ES-I3 (cell line): ENCODE results near the gene ABCA3.

Experiments
- H3K36me3 ChIP-seq: 2 replicates; pipeline ENCODE4 v1.6.1; 2013; ENCODE audit warnings: mild to moderate bottlenecking, low read length, control low read depth, moderate library complexity; ENCODE audit not compliant: insufficient read depth
- H3K4me1 ChIP-seq: 2 replicates; pipeline ENCODE4 v1.6.1; 2013; ENCODE audit warnings: mild to moderate bottlenecking, control low read depth, low read length; ENCODE audit not compliant: insufficient read depth
- H3K9ac ChIP-seq: 2 replicates; pipeline ENCODE4 v1.6.1; 2013; ENCODE audit warnings: low read depth, mild to moderate bottlenecking, low read length, moderate library complexity
- H3K9me3 ChIP-seq: 2 replicates; pipeline ENCODE4 v1.6.1; 2013; ENCODE audit warnings: mild to moderate bottlenecking, low read length, moderate library complexity; ENCODE audit not compliant: control insufficient read depth, insufficient read depth

The ABCA3 gene

GRCh38 chr16:2365397-2366294 lies 25.1 kb upstream of the ABCA3 start:
- Histone ChIP-seq H3K4me1 (no peaks in the 10 kb centered on the region), H3K9ac (no peak overlapping the region)

GRCh38 chr16:2364638-2365210 lies 24.2 kb upstream of the ABCA3 start:
- no peak overlapping the region for H3K9ac ChIP-seq
- no peaks in the 10 kb centered on the region for H3K36me3 ChIP-seq
- H3K9me3 ChIP-seq: no peaks in the 10 kb centered on the region
- H3K4me1 ChIP-seq: no peaks in the 10 kb centered on the region

More at GRCh38 chr16:2365397-2366294, 25.1 kb upstream of the ABCA3 start:
- Histone ChIP-seq H3K36me3 (no peaks in the 10 kb centered on the region), H3K9me3 (no peaks in the 10 kb centered on the region)

DNA sequence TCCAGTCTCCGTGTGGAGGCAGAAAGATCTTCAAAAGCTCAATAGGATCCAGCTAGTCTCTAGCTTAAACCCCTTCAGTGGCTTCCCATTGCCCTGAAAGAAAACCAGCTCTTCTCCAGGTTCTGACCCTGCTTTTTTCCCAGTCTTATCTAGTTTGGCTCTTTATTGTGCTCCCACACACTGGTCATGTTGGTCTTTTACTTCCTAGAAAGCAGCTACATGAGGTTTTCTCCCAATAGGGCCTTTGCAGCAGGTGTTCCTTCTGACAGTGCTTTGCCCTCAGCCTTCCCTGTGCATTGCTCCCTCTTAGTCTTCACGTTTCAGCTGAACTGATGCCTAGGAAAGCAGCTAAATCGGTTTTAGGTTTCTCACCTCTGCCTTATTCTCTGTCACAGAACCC lies 21.7 kb upstream of the ABCA3 start:
- Histone ChIP-seq H3K4me1 (no peaks in the 10 kb centered on the region), H3K9me3 (0 out of 2 replicates have a peak, but pooled peaks cover 2% of the 10 kb centered on the region), H3K36me3 (no peaks in the 10 kb centered on the region), H3K9ac (no peak overlapping the region)

DNA sequence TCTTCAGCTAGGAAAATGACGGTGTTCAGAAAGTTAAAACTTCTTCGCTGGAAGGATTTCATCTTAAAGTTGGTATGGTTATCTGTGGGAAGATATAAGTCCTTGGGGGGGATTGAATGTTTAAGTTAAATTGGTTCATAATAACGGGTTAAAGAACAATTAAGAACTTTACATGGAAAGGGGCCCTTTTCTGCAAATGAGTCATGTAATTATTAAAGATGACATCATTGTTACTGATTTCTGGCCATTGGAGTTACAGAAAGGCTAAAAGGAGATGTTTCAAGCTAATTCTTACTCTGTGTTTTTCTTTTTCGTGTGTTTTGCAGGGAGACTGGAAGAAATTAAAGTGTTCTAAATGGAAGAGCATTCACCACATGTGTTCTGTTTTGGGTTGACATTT lies 20.6 kb upstream of the ABCA3 start:
- H3K4me1 ChIP-seq: no peaks in the 10 kb centered on the region
- H3K9ac ChIP-seq: no peak overlapping the region
- 0 out of 2 replicates have a peak, but pooled peaks cover 2% of the 10 kb centered on the region for H3K9me3 ChIP-seq
- no peaks in the 10 kb centered on the region for H3K36me3 ChIP-seq

GRCh38 chr16:2359919-2360318 lies 19.4 kb upstream of the ABCA3 start:
- Histone ChIP-seq H3K4me1 (no peaks in the 10 kb centered on the region), H3K9me3 (0 out of 2 replicates have a peak, but pooled peaks cover 2% of the 10 kb centered on the region), H3K9ac (no peak overlapping the region), H3K36me3 (no peaks in the 10 kb centered on the region)

GRCh38 chr16:2358811-2359210 lies 18.3 kb upstream of the ABCA3 start:
- Histone ChIP-seq H3K9me3 (0 out of 2 replicates have a peak, but pooled peaks cover 2% of the 10 kb centered on the region), H3K4me1 (no peaks in the 10 kb centered on the region)

DNA sequence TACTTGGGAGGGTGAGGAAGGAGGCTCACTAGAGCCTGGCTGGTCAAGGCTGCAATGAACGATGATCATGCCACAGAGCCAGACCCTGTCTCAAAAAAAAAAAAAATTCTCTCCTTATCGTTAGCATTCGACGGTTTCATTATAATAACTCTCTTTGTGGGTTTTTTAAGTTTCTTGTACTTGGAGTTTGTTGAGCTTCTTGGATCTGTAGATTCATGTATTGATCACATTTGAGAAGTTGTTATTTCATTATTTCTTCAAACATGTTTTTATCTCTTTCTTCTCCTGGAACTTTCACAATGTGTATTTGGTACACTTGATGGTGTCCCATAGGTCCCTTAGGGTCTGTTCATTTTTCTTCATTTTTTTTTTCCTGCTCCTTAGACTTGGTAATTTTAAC lies 16.8 kb upstream of the ABCA3 start:
- H3K9ac ChIP-seq: no peak overlapping the region
- no peaks in the 10 kb centered on the region for H3K36me3 ChIP-seq
- H3K4me1 ChIP-seq: no peaks in the 10 kb centered on the region
- 0 out of 2 replicates have a peak, but pooled peaks cover 2% of the 10 kb centered on the region for H3K9me3 ChIP-seq

More at GRCh38 chr16:2358811-2359210, 18.3 kb upstream of the ABCA3 start:
- no peak overlapping the region for H3K9ac ChIP-seq
- no peaks in the 10 kb centered on the region for H3K36me3 ChIP-seq

GRCh38 chr16:2350500-2350899 lies 10.0 kb upstream of the ABCA3 start:
- no peak overlapping the region for H3K9ac ChIP-seq
- no peaks in the 10 kb centered on the region for H3K36me3 ChIP-seq
- H3K4me1 ChIP-seq: no peaks in the 10 kb centered on the region
- no peaks in the 10 kb centered on the region for H3K9me3 ChIP-seq

DNA sequence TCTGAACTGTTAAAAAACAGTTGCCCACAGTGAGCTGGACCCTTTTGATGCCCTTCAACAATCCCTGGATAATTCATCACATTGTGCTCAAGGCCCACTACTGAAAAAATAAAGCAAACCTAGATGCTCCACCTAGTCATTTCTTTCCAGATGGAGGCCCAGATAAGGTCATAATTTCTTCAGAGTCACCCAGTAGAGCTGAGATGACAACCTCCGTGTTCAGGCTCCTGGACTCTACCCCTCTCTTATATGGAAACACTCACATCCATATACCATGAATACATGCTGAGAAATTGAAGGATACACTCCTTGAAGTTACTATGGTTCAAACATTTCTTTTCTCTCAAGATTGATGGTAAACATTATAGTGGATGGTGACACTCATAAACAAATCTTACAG lies 2.7 kb upstream of the ABCA3 start:
- H3K4me1 ChIP-seq: no peaks in the 10 kb centered on the region
- no peak overlapping the region for H3K9ac ChIP-seq
- H3K9me3 ChIP-seq: no peaks in the 10 kb centered on the region; the same call in 1 of the 2 replicates
- no peaks in the 10 kb centered on the region for H3K36me3 ChIP-seq

DNA sequence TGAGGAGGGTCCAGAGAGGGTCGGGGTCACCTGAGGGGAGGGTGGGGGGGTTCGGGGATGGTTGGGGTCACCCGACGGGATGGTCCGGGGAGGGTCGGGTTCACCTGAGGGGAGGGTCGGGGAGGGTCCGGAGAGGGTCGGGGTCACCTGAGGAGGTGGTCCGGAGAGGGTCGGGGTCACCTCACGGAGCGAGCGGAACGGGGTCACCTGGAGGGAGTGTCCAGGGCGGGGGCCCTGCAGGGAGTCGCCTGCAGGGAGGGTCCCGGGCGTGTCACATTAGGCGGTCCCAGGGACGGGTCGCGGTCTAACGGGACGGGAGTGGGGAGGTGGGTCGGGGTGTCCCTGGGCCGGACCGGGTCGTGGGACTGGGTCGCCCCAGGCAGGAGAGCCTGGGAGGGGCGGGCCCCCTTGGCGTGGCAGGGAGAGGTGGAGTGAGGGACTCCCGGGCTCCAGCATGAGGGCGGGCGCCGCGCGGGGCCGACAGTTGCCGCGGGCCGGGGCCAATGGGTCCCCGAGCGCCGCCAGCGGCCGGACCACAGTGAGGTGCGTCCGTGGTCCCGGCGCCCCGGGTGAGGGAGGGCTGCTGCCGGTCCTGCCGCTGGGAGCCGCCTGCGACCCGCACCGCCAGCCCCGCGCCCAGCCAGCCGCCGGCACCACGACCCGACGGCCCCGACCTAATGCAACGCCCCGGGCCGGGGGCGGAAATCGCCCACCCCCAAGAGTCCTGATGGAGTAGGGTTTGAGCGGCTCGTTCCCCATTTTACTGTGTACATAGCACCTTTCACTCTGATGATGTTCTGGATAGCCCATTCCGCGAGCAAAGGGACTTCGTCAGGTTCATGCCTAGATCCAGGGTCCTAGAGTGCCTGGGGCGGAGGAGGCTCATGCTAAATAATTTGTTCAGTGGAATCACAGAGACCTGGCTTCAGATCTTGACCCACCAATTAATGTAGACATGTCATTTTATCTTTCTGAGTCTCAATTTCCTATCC lies 1.2 kb upstream of the ABCA3 start:
- H3K9me3 ChIP-seq: no peaks in the 10 kb centered on the region; the same call in 1 of the 2 replicates
- no peaks in the 10 kb centered on the region for H3K4me1 ChIP-seq
- no peak overlapping the region for H3K9ac ChIP-seq
- H3K36me3 ChIP-seq: no peaks in the 10 kb centered on the region

- H3K9ac ChIP-seq: peak overlapping the region; percentile 83
These were observed 725 bp downstream of the ABCA3 start for GRCh38 chr16:2339521-2340484.

DNA sequence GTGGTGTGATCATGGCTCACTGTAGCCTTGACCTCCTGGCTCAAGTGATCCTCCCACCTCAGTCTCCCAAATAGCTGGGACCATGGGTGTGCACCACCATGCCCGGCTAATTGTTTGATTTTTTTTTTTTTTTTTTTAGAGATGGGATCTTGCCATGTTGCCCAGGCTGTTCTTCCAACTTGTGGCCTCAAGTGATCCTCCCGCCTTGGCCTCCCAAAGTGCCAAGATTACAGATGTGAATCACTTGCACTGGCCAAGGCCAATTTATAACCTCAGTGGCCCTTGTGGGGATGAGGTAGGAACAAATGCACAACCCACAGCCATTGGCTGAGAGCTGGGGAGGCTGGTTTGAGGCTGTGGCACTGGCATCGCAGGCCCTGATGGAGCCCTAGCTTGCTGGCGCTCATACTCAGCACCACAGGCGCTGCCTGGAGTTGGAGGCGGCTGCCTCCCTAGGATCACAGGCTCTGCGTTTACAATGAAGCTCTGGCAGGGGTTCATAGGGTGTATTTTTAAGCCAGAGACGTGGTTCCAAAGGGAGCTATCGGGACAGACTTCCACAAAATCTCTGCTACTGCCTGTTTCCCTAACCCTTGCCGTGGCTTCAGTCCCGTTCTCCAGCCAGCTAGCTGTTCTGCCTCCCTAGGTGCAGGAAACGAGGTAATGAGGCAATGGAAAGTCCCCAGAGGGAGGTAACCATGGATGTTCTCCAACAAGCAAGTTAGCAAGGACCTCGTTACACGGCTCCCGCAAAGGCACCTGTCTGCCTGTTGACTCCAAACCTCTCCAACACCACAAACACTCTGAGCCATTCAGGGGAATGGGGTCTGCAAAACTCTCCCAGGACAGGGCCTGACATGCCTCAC lies 2.9 kb downstream of the ABCA3 start:
- Histone ChIP-seq H3K36me3 (no peaks in the 10 kb centered on the region), H3K4me1 (no peaks in the 10 kb centered on the region; the same call in 1 of the 2 replicates), H3K9me3 (no peaks in the 10 kb centered on the region; the same call in 1 of the 2 replicates), H3K9ac (no peak overlapping the region)

More at GRCh38 chr16:2339521-2340484, 725 bp downstream of the ABCA3 start:
- Histone ChIP-seq H3K9me3 (no peaks in the 10 kb centered on the region; the same call in 1 of the 2 replicates), H3K4me1 (no peaks in the 10 kb centered on the region), H3K36me3 (no peaks in the 10 kb centered on the region)
